ENCODE results near the gene GRID1. TPM values are rescaled to one million over a fixed set of nuclear protein-coding genes. Genes with fewer than 3 reads are reported as not detected.

Gene GRID1
- total and polyA plus RNA-seq, 2 experiments from 2014 or later = not detected

GRCh38 chr10:86266446-86267242 lies 100.0 kb downstream of the GRID1 start:
- Histone ChIP-seq H3K4me3 (no peak overlapping the region), H3K4me2 (ENCODE audit: unreplicated experiment) (no peak overlapping the region), H3K9ac (no peak overlapping the region), H3K9me2 (ENCODE audit: insufficient read depth) (no peaks in the 10 kb centered on the region), H3K4me1 (ENCODE audit: insufficient read depth) (no peaks in the 10 kb centered on the region), H3K9me3 (ENCODE audit: low read depth) (no peaks in the 10 kb centered on the region), H3K36me3 (ENCODE audit: low read depth) (no peaks in the 10 kb centered on the region), H4K20me1 (ENCODE audit: insufficient read depth) (no peaks in the 10 kb centered on the region), H3K27ac (no peak overlapping the region), H3F3A (ENCODE audit: insufficient read depth) (no peaks in the 10 kb centered on the region), H3K27me3 (replicated peaks; ENCODE audit: insufficient read depth) (no peaks in the 10 kb centered on the region), H2AFZ (no peak overlapping the region), H3K79me2 (ENCODE audit: insufficient read depth) (no peaks in the 10 kb centered on the region)
- TF ChIP-seq EZH2phosphoT487 (IDR thresholded peaks at IDR 0.05; ENCODE audit: insufficient read depth, low read depth) (no peak), EZH2 (IDR thresholded peaks at IDR 0.05; ENCODE audit: insufficient read depth, poor library complexity, severe bottlenecking) (no peak)
- WGBS, 2 experiments (ENCODE audit: low coverage in 1 of 2, low lambda C conversion rate in 2 of 2, missing lambda C conversion rate in 2 of 2) = 29 to 38% methylated on average over 7 of the region's 7 CpGs
- DNase-seq = no peak
- in situ Hi-C loops (cut with MboI) = no loop called here

GRCh38 chr10:86265895-86266259 lies 100.7 kb downstream of the GRID1 start:
- no peak overlapping the region for H3K4me2 ChIP-seq (ENCODE audit: unreplicated experiment)
- H3K9ac ChIP-seq = no peak overlapping the region
- H3K27me3 ChIP-seq (replicated peaks; ENCODE audit: insufficient read depth) = no peaks in the 10 kb centered on the region
- H3K36me3 ChIP-seq (ENCODE audit: low read depth) = no peaks in the 10 kb centered on the region
- no peak overlapping the region for H3K27ac ChIP-seq
- WGBS, 2 experiments (ENCODE audit: low coverage in 1 of 2, low lambda C conversion rate in 2 of 2, missing lambda C conversion rate in 2 of 2) = 18 to 21% methylated on average over 3 of the region's 3 CpGs
- H2AFZ ChIP-seq = no peak overlapping the region
- in situ Hi-C loops (cut with MboI) = no loop called here
- no peaks in the 10 kb centered on the region for H3K9me3 ChIP-seq (ENCODE audit: low read depth)
- H4K20me1 ChIP-seq (ENCODE audit: insufficient read depth) = no peaks in the 10 kb centered on the region
- TF ChIP-seq EZH2phosphoT487 (IDR thresholded peaks at IDR 0.05; ENCODE audit: insufficient read depth, low read depth) (no peak), EZH2 (IDR thresholded peaks at IDR 0.05; ENCODE audit: insufficient read depth, poor library complexity, severe bottlenecking) (no peak)
- H3K4me3 ChIP-seq = no peak overlapping the region
- no peaks in the 10 kb centered on the region for H3K4me1 ChIP-seq (ENCODE audit: insufficient read depth)
- no peaks in the 10 kb centered on the region for H3K9me2 ChIP-seq (ENCODE audit: insufficient read depth)
- no peak for DNase-seq
- no peaks in the 10 kb centered on the region for H3K79me2 ChIP-seq (ENCODE audit: insufficient read depth)
- H3F3A ChIP-seq (ENCODE audit: insufficient read depth) = no peaks in the 10 kb centered on the region

GRCh38 chr10:86265236-86265894 lies 101.2 kb downstream of the GRID1 start:
- no peak for DNase-seq
- no peak overlapping the region for H2AFZ ChIP-seq
- no peaks in the 10 kb centered on the region for H3K4me1 ChIP-seq (ENCODE audit: insufficient read depth)
- no peaks in the 10 kb centered on the region for H4K20me1 ChIP-seq (ENCODE audit: insufficient read depth)
- in situ Hi-C loops (cut with MboI) = no loop called here
- no peaks in the 10 kb centered on the region for H3K9me3 ChIP-seq (ENCODE audit: low read depth)
- no peak overlapping the region for H3K4me2 ChIP-seq (ENCODE audit: unreplicated experiment)
- no peak overlapping the region for H3K9ac ChIP-seq
- H3K27ac ChIP-seq = no peak overlapping the region
- no peaks in the 10 kb centered on the region for H3K36me3 ChIP-seq (ENCODE audit: low read depth)
- TF ChIP-seq EZH2 (IDR thresholded peaks at IDR 0.05; ENCODE audit: insufficient read depth, poor library complexity, severe bottlenecking) (no peak), EZH2phosphoT487 (IDR thresholded peaks at IDR 0.05; ENCODE audit: insufficient read depth, low read depth) (no peak)
- H3K9me2 ChIP-seq (ENCODE audit: insufficient read depth) = no peaks in the 10 kb centered on the region
- no peaks in the 10 kb centered on the region for H3F3A ChIP-seq (ENCODE audit: insufficient read depth)
- WGBS, 2 experiments (ENCODE audit: low coverage in 1 of 2, low lambda C conversion rate in 2 of 2, missing lambda C conversion rate in 2 of 2) = 36 to 39% methylated on average over 8 of the region's 8 CpGs
- no peak overlapping the region for H3K4me3 ChIP-seq
- H3K27me3 ChIP-seq (replicated peaks; ENCODE audit: insufficient read depth) = no peaks in the 10 kb centered on the region
- no peaks in the 10 kb centered on the region for H3K79me2 ChIP-seq (ENCODE audit: insufficient read depth)

GRCh38 chr10:86264481-86265231 lies 101.9 kb downstream of the GRID1 start:
- Histone ChIP-seq H2AFZ (no peak overlapping the region), H3K9me3 (ENCODE audit: low read depth) (no peaks in the 10 kb centered on the region), H3K27me3 (replicated peaks; ENCODE audit: insufficient read depth) (no peaks in the 10 kb centered on the region), H3K79me2 (ENCODE audit: insufficient read depth) (no peaks in the 10 kb centered on the region), H3F3A (ENCODE audit: insufficient read depth) (no peaks in the 10 kb centered on the region), H3K4me2 (ENCODE audit: unreplicated experiment) (no peak overlapping the region), H3K9ac (no peak overlapping the region), H3K9me2 (ENCODE audit: insufficient read depth) (no peaks in the 10 kb centered on the region), H3K4me1 (ENCODE audit: insufficient read depth) (no peaks in the 10 kb centered on the region), H3K4me3 (no peak overlapping the region), H3K36me3 (ENCODE audit: low read depth) (no peaks in the 10 kb centered on the region), H4K20me1 (ENCODE audit: insufficient read depth) (no peaks in the 10 kb centered on the region), H3K27ac (no peak overlapping the region)
- WGBS, 2 experiments (ENCODE audit: low coverage in 1 of 2, low lambda C conversion rate in 2 of 2, missing lambda C conversion rate in 2 of 2) = 20 to 24% methylated on average over 14 of the region's 14 CpGs
- no peak for TF ChIP-seq EZH2 (IDR thresholded peaks at IDR 0.05; ENCODE audit: insufficient read depth, poor library complexity, severe bottlenecking)
- TF ChIP-seq EZH2phosphoT487 (IDR thresholded peaks at IDR 0.05; ENCODE audit: insufficient read depth, low read depth) = no peak
- no peak for DNase-seq
- in situ Hi-C loops (cut with MboI) = no loop called here
